ENCODE data around the gene WDCP. TPM values are rescaled to one million over a fixed set of nuclear protein-coding genes. Genes with fewer than 3 reads are reported as not detected.

The WDCP gene
- total RNA-seq, 1 experiment from 2014 or later, result 20.0 TPM

DNA sequence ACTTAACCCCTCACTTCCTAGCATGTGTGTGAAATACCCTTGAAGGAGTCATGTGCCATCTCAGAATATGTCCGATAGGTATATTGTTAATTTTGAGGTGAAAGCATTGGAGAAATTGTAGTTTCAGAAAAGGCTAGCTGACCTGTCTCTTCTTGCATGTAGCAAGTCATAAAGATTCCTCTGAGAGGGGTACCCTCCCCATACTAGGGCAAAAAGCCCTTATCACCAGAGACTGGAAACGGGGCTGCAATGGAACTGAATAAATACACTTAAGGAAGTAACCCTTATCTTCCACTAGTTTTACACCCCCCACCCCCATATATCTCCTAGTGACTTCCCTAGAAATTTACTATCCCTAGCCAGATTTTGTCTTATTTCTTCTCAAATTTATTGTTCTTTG lies 30.7 kb upstream of the WDCP start:
- TSS peak; percentile 60 for BruUV-seq (replicated peaks)
- ChIA-PET CTCF (no interaction called here), POLR2A (no interaction called here)
- Histone ChIP-seq H3K9me3 (ENCODE audit: control insufficient read depth, insufficient read depth, low read depth, low read length) (no peaks in the 10 kb centered on the region), H3K27ac (ENCODE audit: low read length) (peak overlapping the region; percentile 83), H3K4me3 (ENCODE audit: low read depth in 2 of 2, low read length in 2 of 2) (peak overlapping the region; percentile 96 to 97), H3K4me1 (ENCODE audit: control insufficient read depth, insufficient read depth, low read length) (peaks cover 13% of the 10 kb centered on the region; the same call in 1 of the 2 replicates), H3K27me3 (ENCODE audit: control insufficient read depth, insufficient read depth, low read length) (no peaks in the 10 kb centered on the region), H3K36me3 (ENCODE audit: control insufficient read depth, insufficient read depth, low read length) (peaks cover 15% of the 10 kb centered on the region)
- DNase-seq (ENCODE audit: low read depth, low spot score), result no peak
- in situ Hi-C loops (cut with HindIII; ENCODE audit: low pct_unique_long_range_greater_than_20kb, low sequenced_read_pairs), result no loop called here
- ATAC-seq, result no peak
- TF ChIP-seq SIN3A (IDR thresholded peaks at IDR 0.05; ENCODE audit: borderline replicate concordance, insufficient read depth, low read depth, low read length), result no peak
- TF ChIP-seq, protein P1, sequence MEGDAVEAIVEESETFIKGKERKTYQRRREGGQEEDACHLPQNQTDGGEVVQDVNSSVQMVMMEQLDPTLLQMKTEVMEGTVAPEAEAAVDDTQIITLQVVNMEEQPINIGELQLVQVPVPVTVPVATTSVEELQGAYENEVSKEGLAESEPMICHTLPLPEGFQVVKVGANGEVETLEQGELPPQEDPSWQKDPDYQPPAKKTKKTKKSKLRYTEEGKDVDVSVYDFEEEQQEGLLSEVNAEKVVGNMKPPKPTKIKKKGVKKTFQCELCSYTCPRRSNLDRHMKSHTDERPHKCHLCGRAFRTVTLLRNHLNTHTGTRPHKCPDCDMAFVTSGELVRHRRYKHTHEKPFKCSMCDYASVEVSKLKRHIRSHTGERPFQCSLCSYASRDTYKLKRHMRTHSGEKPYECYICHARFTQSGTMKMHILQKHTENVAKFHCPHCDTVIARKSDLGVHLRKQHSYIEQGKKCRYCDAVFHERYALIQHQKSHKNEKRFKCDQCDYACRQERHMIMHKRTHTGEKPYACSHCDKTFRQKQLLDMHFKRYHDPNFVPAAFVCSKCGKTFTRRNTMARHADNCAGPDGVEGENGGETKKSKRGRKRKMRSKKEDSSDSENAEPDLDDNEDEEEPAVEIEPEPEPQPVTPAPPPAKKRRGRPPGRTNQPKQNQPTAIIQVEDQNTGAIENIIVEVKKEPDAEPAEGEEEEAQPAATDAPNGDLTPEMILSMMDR (IDR thresholded peaks at IDR 0.05), result no peak
- TF ChIP-seq, protein P2, sequence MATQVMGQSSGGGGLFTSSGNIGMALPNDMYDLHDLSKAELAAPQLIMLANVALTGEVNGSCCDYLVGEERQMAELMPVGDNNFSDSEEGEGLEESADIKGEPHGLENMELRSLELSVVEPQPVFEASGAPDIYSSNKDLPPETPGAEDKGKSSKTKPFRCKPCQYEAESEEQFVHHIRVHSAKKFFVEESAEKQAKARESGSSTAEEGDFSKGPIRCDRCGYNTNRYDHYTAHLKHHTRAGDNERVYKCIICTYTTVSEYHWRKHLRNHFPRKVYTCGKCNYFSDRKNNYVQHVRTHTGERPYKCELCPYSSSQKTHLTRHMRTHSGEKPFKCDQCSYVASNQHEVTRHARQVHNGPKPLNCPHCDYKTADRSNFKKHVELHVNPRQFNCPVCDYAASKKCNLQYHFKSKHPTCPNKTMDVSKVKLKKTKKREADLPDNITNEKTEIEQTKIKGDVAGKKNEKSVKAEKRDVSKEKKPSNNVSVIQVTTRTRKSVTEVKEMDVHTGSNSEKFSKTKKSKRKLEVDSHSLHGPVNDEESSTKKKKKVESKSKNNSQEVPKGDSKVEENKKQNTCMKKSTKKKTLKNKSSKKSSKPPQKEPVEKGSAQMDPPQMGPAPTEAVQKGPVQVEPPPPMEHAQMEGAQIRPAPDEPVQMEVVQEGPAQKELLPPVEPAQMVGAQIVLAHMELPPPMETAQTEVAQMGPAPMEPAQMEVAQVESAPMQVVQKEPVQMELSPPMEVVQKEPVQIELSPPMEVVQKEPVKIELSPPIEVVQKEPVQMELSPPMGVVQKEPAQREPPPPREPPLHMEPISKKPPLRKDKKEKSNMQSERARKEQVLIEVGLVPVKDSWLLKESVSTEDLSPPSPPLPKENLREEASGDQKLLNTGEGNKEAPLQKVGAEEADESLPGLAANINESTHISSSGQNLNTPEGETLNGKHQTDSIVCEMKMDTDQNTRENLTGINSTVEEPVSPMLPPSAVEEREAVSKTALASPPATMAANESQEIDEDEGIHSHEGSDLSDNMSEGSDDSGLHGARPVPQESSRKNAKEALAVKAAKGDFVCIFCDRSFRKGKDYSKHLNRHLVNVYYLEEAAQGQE (IDR thresholded peaks at IDR 0.05; ENCODE audit: insufficient read depth in 1 of 2, low read depth in 2 of 2, low read length in 1 of 2), result no peak
- TF ChIP-seq TCF7L2 (IDR thresholded peaks at IDR 0.05; ENCODE audit: low read depth, low read length), result no peak
- no peak for TF ChIP-seq POLR2AphosphoS5 (IDR thresholded peaks at IDR 0.05; ENCODE audit: low read depth, low read length)
- intact Hi-C loops (cut with micrococcal nuclease; ENCODE audit: unreplicated experiment), result no loop called here

DNA sequence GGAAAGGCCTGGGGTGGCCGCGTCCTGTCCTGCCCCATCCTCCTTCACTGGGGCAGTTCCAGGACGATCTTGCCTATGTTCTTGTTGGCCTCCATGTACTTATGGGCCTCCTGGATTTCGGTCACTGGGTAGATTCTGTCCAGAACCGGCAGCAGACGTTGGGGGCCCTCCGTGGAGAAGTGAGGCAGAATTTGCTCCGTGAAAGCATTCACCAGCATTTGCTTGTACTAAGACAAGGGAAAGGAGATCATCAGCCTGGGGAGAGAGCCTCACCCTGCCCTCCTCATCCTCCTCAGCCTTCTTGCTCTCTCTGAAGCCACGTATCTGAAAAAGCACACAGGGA lies 30.3 kb upstream of the WDCP start:
- Histone ChIP-seq H3K4me3 (ENCODE audit: low read depth in 2 of 2, low read length in 2 of 2) (peak overlapping the region; percentile 96 to 97), H3K4me1 (ENCODE audit: control insufficient read depth, insufficient read depth, low read length) (peaks cover 13% of the 10 kb centered on the region; the same call in 1 of the 2 replicates), H3K9me3 (ENCODE audit: control insufficient read depth, insufficient read depth, low read depth, low read length) (no peaks in the 10 kb centered on the region), H3K27ac (ENCODE audit: low read length) (peak overlapping the region; percentile 83), H3K27me3 (ENCODE audit: control insufficient read depth, insufficient read depth, low read length) (no peaks in the 10 kb centered on the region), H3K36me3 (ENCODE audit: control insufficient read depth, insufficient read depth, low read length) (peaks cover 16% of the 10 kb centered on the region)
- POLR2A ChIA-PET, result no interaction called here
- no peak for TF ChIP-seq POLR2AphosphoS5 (IDR thresholded peaks at IDR 0.05; ENCODE audit: low read depth, low read length)
- TF ChIP-seq, protein P2 (IDR thresholded peaks at IDR 0.05; ENCODE audit: insufficient read depth in 1 of 2, low read depth in 2 of 2, low read length in 1 of 2), result no peak
- TF ChIP-seq SIN3A (IDR thresholded peaks at IDR 0.05; ENCODE audit: borderline replicate concordance, insufficient read depth, low read depth, low read length), result no peak
- TF ChIP-seq TCF7L2 (IDR thresholded peaks at IDR 0.05; ENCODE audit: low read depth, low read length), result no peak
- TF ChIP-seq, protein P1 (IDR thresholded peaks at IDR 0.05), result no peak
- BruUV-seq (replicated peaks), result no TSS peak
- no peak for ATAC-seq
- in situ Hi-C loops (cut with HindIII; ENCODE audit: low pct_unique_long_range_greater_than_20kb, low sequenced_read_pairs) (no loop called here), intact Hi-C loops (cut with micrococcal nuclease; ENCODE audit: unreplicated experiment) (no loop called here)
- no peak for DNase-seq (ENCODE audit: low read depth, low spot score)
- CTCF ChIA-PET, result interaction anchor here (0.6 kb wide), 1 partner anchor 245 kb away, joined by 5 read pairs; no protein-coding TSS in a partner anchor

Measured in Panc1 (cell line).